SK-N-SH (cell line): ENCODE measurements around the gene RGS6. TPM values are rescaled to one million over a fixed set of nuclear protein-coding genes. Genes with fewer than 3 reads are reported as not detected.

ENCODE experiments used
- CTCF ChIA-PET: fragments of 300-600, 350-600 bp; formaldehyde crosslinking; extraction: SDS; loops from one replicate; lab custom pipeline; 2021; lab: Yijun Ruan, JAX
- POLR2A ChIA-PET: fragments of 350-600 bp; sonication (Branson Sonifier 250); formaldehyde crosslinking; extraction: SDS; loops from one replicate; lab custom pipeline; 2020; ENCODE audit warnings: antibody characterized with exemption, inconsistent platforms; lab: Yijun Ruan, JAX
- DNase-seq: peaks from one replicate; pipeline ENCODE4 v3.0.0; 2012
- H2AFZ ChIP-seq: fragments of 200-600 bp; sonication (generic); 2 replicates; pipeline ENCODE4 v1.8.1; 2016; ENCODE audit warnings: antibody characterized with exemption, mild to moderate bottlenecking, low read depth
- H3F3A ChIP-seq: fragments of 200-600 bp; sonication (generic); replicated peaks from 2 replicates; pipeline ENCODE3; 2016; ENCODE audit warnings: antibody characterized with exemption, mild to moderate bottlenecking; ENCODE audit not compliant: insufficient read depth
- H3K27ac ChIP-seq, 2 experiments: fragments of 200-500 bp in 1 of 2; fragments of 200-600 bp in 1 of 2; sonication (Bioruptor generic) in 1 of 2; sonication (generic), shearing (Covaris generic) in 1 of 2; 2 replicates each; pipeline versions ENCODE4 v1.5.1 to v1.6.1; 2014 to 2016; ENCODE audit warnings: low read depth in 2 of 2, inconsistent platforms in 1 of 2, low read length in 1 of 2, mild to moderate bottlenecking in 1 of 2, mixed read lengths in 1 of 2
- H3K27me3 ChIP-seq: fragments of 200-600 bp; sonication (generic), shearing (Covaris generic); 2 replicates; pipeline ENCODE4 v1.6.1; 2016; ENCODE audit warnings: mixed run types; ENCODE audit not compliant: insufficient read depth
- H3K36me3 ChIP-seq, 2 experiments: fragments of 200-500 bp in 1 of 2; fragments of 200-600 bp in 1 of 2; sonication (Bioruptor generic) in 1 of 2; sonication (generic) in 1 of 2; replicated peaks in 1 of 2; 2 replicates each; pipeline versions ENCODE3 to v1.5.1; 2014 to 2016; ENCODE audit warnings: low read length in 1 of 2, mild to moderate bottlenecking in 1 of 2; ENCODE audit not compliant: insufficient read depth in 2 of 2, control insufficient read depth in 1 of 2
- H3K4me1 ChIP-seq, 2 experiments: fragments of 200-500 bp in 1 of 2; fragments of 200-600 bp in 1 of 2; sonication (Bioruptor generic) in 1 of 2; sonication (generic), shearing (Covaris generic) in 1 of 2; 2 replicates each; pipeline versions ENCODE4 v1.5.1 to v1.6.1; 2014 to 2016; ENCODE audit warnings: low read depth in 1 of 2, low read length in 1 of 2, mixed run types in 1 of 2; ENCODE audit not compliant: insufficient read depth in 2 of 2, control insufficient read depth in 1 of 2
- H3K4me2 ChIP-seq: fragments of 200-600 bp; sonication (generic), shearing (Covaris generic); 2 replicates; pipeline ENCODE4 v1.6.1; 2017; ENCODE audit warnings: mixed run types
- H3K4me3 ChIP-seq, 2 experiments: fragments of 200-500 bp in 1 of 2; fragments of 200-600 bp in 1 of 2; sonication (Bioruptor generic) in 1 of 2; sonication (generic), shearing (Covaris generic) in 1 of 2; 2 replicates each; pipeline versions ENCODE4 v1.5.1 to v1.8.1; 2014 to 2016; ENCODE audit warnings: low read depth in 2 of 2, inconsistent platforms in 1 of 2, low read length in 1 of 2, mild to moderate bottlenecking in 1 of 2, mixed read lengths in 1 of 2, moderate library complexity in 1 of 2
- H3K79me2 ChIP-seq: fragments of 200-600 bp; sonication (generic); 2 replicates; pipeline ENCODE4 v1.8.1; 2017; ENCODE audit warnings: mild to moderate bottlenecking; ENCODE audit not compliant: insufficient read depth
- H3K9ac ChIP-seq: fragments of 200-600 bp; sonication (generic); 2 replicates; pipeline ENCODE4 v1.6.1; 2017; ENCODE audit warnings: mixed run types
- H3K9me2 ChIP-seq: fragments of 200-600 bp; sonication (generic); 2 replicates; pipeline ENCODE4 v1.6.1; 2017; ENCODE audit warnings: mixed run types
- H3K9me3 ChIP-seq: fragments of 200-600 bp; sonication (generic); 2 replicates; pipeline ENCODE4 v1.6.1; 2017; ENCODE audit warnings: mixed run types, mild to moderate bottlenecking, moderate library complexity
- H4K20me1 ChIP-seq: fragments of 200-600 bp; sonication (generic); 2 replicates; pipeline ENCODE4 v1.6.1; 2017; ENCODE audit warnings: mild to moderate bottlenecking, mixed run types; ENCODE audit not compliant: insufficient read depth
- CHD2 ChIP-seq: fragments of 150-350 bp; IDR thresholded peaks from 2 replicates; pipeline ENCODE4 v1.6.1; 2018; ENCODE audit warnings: low read length; ENCODE audit not compliant: partially characterized antibody
- CTCF ChIP-seq: fragments of 200-600 bp; sonication (generic); IDR thresholded peaks from 2 replicates; pipeline ENCODE4 v1.6.1; 2017; ENCODE audit warnings: antibody characterized with exemption, mild to moderate bottlenecking, moderate library complexity
- EP300 ChIP-seq, 2 experiments: IDR thresholded peaks; 2 replicates each; pipeline versions ENCODE4 v1.4.0 to v1.6.1; 2012; ENCODE audit warnings: borderline replicate concordance in 1 of 2, low read depth in 1 of 2, low read length in 1 of 2
- FOXJ3 ChIP-seq: sonication (generic); formaldehyde crosslinking; IDR thresholded peaks from 2 replicates; pipeline ENCODE4 v1.5.1; 2020; ENCODE audit warnings: mild to moderate bottlenecking, missing genetic modification reagents
- GATA2 ChIP-seq: sonication (generic); formaldehyde crosslinking; IDR thresholded peaks from 2 replicates; pipeline ENCODE4 v1.5.0; 2020; ENCODE audit warnings: mild to moderate bottlenecking, missing genetic modification reagents
- JUND ChIP-seq: IDR thresholded peaks from 2 replicates; pipeline ENCODE4 v1.4.0; 2012
- MXI1 ChIP-seq: IDR thresholded peaks from 2 replicates; pipeline ENCODE4 v1.6.1; 2012; ENCODE audit warnings: mild to moderate bottlenecking, low read depth, low read length, improper control_type of control experiment
- NRF1 ChIP-seq: IDR thresholded peaks from 2 replicates; pipeline ENCODE4 v1.6.1; 2012; ENCODE audit warnings: low read depth, mild to moderate bottlenecking, low read length
- RAD21 ChIP-seq: IDR thresholded peaks from 2 replicates; pipeline ENCODE4 v1.6.1; 2012; ENCODE audit warnings: mild to moderate bottlenecking, low read length
- RCOR1 ChIP-seq: fragments of 150-350 bp; IDR thresholded peaks from 2 replicates; pipeline ENCODE4 v1.6.1; 2017; ENCODE audit warnings: antibody characterized with exemption, low read length
- SMC3 ChIP-seq: IDR thresholded peaks from 2 replicates; pipeline ENCODE4 v1.6.1; 2012; ENCODE audit warnings: low read depth, low read length, improper control_type of control experiment
- TAF1 ChIP-seq: IDR thresholded peaks from 2 replicates; pipeline ENCODE4 v1.6.1; 2012; ENCODE audit warnings: low read depth, mild to moderate bottlenecking, low read length, moderate library complexity, borderline replicate concordance
- TCF12 ChIP-seq: IDR thresholded peaks from 2 replicates; pipeline ENCODE4 v1.4.0; 2012
- TEAD4 ChIP-seq: IDR thresholded peaks from 2 replicates; pipeline ENCODE4 v1.4.0; 2012; ENCODE audit warnings: mild to moderate bottlenecking, borderline replicate concordance; ENCODE audit not compliant: insufficient read depth
- USF2 ChIP-seq: fragments of 150-350 bp; IDR thresholded peaks from 2 replicates; pipeline ENCODE4 v1.6.1; 2017; ENCODE audit warnings: antibody characterized with exemption, low read length, low read depth, borderline replicate concordance
- WGBS: methylation state at CpG from one replicate; pipeline ENCODE4 v1.1.6; 2017; ENCODE audit warnings: low lambda C conversion rate; 5-methylcytosine and 5-hydroxymethylcytosine counted together
- polyA plus RNA-seq, 3 experiments: library from polyadenylated mRNA; depleted of rRNA; stranded (reverse); fragments of >200 nt; gene quantifications; 2 replicates each; pipeline ENCODE4 v1.2.3, GENCODE V29; 2012
- TF ChIP-seq, protein P1 (sequence below): IDR thresholded peaks from 2 replicates; pipeline ENCODE4 v1.6.1; 2012; ENCODE audit warnings: mild to moderate bottlenecking, low read depth, low read length, moderate library complexity

The RGS6 gene
- polyA plus RNA-seq, 1 of the 3 experiments (the other 2 are of a cell fraction), result not detected

- Histone ChIP-seq H3K9me3 (no peaks in the 10 kb centered on the region), H3K36me3 (no peaks in the 10 kb centered on the region), H3K27ac (no peak overlapping the region), H3K4me3 (no peak overlapping the region), H3K9ac (no peak overlapping the region), H3K4me1 (peaks cover 0 to 16% of the 10 kb centered on the region in 2 experiments; a peak in 2 of 4 replicates), H3K4me2 (no peak overlapping the region), H3K79me2 (no peaks in the 10 kb centered on the region), H3K9me2 (no peaks in the 10 kb centered on the region), H4K20me1 (no peaks in the 10 kb centered on the region), H3F3A (no peaks in the 10 kb centered on the region), H3K27me3 (no peaks in the 10 kb centered on the region), H2AFZ (no peak overlapping the region)
- no peak for DNase-seq
- CTCF ChIA-PET, result interaction anchor here (0.6 kb wide), 1 partner anchor 31 kb away, joined by 3 read pairs; no protein-coding TSS in a partner anchor
- 85% methylated on average over 15 of the region's 18 CpGs for WGBS
- POLR2A ChIA-PET, result no interaction called here
- TF ChIP-seq RCOR1, result no peak
- no peak for TF ChIP-seq NRF1
- TF ChIP-seq, protein P1, sequence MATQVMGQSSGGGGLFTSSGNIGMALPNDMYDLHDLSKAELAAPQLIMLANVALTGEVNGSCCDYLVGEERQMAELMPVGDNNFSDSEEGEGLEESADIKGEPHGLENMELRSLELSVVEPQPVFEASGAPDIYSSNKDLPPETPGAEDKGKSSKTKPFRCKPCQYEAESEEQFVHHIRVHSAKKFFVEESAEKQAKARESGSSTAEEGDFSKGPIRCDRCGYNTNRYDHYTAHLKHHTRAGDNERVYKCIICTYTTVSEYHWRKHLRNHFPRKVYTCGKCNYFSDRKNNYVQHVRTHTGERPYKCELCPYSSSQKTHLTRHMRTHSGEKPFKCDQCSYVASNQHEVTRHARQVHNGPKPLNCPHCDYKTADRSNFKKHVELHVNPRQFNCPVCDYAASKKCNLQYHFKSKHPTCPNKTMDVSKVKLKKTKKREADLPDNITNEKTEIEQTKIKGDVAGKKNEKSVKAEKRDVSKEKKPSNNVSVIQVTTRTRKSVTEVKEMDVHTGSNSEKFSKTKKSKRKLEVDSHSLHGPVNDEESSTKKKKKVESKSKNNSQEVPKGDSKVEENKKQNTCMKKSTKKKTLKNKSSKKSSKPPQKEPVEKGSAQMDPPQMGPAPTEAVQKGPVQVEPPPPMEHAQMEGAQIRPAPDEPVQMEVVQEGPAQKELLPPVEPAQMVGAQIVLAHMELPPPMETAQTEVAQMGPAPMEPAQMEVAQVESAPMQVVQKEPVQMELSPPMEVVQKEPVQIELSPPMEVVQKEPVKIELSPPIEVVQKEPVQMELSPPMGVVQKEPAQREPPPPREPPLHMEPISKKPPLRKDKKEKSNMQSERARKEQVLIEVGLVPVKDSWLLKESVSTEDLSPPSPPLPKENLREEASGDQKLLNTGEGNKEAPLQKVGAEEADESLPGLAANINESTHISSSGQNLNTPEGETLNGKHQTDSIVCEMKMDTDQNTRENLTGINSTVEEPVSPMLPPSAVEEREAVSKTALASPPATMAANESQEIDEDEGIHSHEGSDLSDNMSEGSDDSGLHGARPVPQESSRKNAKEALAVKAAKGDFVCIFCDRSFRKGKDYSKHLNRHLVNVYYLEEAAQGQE, result no peak
- no peak for TF ChIP-seq USF2
- TF ChIP-seq FOXJ3 (CRISPR knock-in tag), result no peak
- TF ChIP-seq EP300 (IDR thresholded peaks at IDR 0.05; ENCODE audit: borderline replicate concordance in 1 of 2, low read depth in 1 of 2, low read length in 1 of 2), result no peak
- TF ChIP-seq TAF1, result no peak
- no peak for TF ChIP-seq RAD21
- no peak for TF ChIP-seq SMC3
- no peak for TF ChIP-seq GATA2
- TF ChIP-seq CTCF, result no peak
- TF ChIP-seq CHD2, result no peak
- no peak for TF ChIP-seq MXI1
- no peak for TF ChIP-seq JUND
- TF ChIP-seq TCF12, result no peak
- TF ChIP-seq TEAD4, result no peak
- TF ChIP-seq, all 33 proteins: peak for 0
Observed at GRCh38 chr14:72605096-72605920, 673.1 kb downstream of the RGS6 start.
